HG02852 (cell line): ENCODE results near the gene THSD8.
"Not testable (repeated sequence)": the region's sequence is repeated elsewhere in the genome, so short reads cannot be mapped to it uniquely, and the experiment has no call there.

Experiments used
- ATAC-seq: cut with Tn5 transposase; IDR thresholded peaks from one replicate; pipeline ENCODE4 v1.9.1; 2021; ENCODE audit warnings: mild to moderate bottlenecking, moderate library complexity; ENCODE audit not compliant: unreplicated experiment

THSD8 gene

DNA sequence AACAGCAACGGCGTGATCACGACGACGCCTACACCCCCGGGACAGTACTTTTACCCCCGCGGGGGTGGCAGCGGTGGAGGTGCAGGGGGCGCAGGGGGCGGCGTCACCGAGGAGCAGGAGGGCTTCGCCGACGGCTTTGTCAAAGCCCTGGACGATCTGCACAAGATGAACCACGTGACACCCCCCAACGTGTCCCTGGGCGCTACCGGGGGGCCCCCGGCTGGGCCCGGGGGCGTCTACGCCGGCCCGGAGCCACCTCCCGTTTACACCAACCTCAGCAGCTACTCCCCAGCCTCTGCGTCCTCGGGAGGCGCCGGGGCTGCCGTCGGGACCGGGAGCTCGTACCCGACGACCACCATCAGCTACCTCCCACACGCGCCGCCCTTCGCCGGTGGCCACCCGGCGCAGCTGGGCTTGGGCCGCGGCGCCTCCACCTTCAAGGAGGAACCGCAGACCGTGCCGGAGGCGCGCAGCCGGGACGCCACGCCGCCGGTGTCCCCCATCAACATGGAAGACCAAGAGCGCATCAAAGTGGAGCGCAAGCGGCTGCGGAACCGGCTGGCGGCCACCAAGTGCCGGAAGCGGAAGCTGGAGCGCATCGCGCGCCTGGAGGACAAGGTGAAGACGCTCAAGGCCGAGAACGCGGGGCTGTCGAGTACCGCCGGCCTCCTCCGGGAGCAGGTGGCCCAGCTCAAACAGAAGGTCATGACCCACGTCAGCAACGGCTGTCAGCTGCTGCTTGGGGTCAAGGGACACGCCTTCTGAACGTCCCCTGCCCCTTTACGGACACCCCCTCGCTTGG is 9.6 kb upstream of the THSD8 start:
- ATAC-seq: no peak

DNA sequence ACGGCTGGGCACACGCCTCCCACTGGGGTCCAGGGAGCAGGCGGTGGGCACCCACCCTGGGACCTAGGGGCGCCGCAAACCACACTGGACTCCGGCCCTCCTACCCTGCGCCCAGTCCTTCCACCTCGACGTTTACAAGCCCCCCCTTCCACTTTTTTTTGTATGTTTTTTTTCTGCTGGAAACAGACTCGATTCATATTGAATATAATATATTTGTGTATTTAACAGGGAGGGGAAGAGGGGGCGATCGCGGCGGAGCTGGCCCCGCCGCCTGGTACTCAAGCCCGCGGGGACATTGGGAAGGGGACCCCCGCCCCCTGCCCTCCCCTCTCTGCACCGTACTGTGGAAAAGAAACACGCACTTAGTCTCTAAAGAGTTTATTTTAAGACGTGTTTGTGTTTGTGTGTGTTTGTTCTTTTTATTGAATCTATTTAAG is 9.0 kb upstream of the THSD8 start:
- no peak for ATAC-seq

DNA sequence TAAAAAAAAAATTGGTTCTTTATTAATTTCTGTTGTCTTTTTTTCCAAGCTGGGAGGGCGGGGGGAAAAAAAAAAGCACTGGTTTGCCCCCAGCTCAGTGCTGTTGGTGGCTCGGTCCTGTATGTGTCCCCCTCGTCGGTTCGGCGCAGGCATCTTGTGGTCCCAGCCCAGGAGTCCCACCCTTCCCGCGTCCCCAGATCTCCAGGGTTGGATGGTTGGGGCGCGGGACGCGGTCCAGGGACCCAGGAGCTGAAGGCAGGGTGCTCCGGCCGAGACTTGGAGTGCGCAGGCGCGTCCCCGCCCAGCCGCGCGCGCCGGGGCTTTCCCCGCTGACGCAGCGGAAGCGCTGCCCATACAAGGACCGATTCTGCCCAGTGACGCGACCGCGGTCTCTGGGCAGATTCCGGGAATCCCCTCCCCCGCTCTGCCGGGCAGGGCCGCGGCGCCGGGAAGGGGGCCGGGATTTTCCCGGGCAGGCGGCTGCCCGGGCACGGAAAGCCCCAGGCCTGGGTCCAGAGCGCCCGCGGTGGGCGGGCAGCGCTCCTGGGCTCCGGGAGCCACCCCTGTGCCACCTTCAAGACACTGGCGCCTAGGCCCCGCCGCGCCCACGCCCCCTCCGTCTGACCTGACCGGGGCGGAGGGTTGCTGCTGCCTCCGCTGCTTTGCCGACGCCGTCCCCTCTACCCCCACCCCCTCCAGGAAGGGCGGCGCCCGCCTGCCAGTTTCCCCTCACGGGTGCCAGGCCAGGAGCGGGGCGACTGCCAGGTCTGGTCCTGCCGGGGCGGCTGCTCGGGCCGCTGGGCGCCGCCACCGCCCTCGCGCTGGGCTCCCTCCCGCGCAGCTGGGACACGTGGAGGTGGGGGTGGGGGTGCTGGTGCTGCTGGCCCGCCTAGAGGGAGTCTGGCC is 8.3 kb upstream of the THSD8 start:
- peak; percentile 23 for ATAC-seq

DNA sequence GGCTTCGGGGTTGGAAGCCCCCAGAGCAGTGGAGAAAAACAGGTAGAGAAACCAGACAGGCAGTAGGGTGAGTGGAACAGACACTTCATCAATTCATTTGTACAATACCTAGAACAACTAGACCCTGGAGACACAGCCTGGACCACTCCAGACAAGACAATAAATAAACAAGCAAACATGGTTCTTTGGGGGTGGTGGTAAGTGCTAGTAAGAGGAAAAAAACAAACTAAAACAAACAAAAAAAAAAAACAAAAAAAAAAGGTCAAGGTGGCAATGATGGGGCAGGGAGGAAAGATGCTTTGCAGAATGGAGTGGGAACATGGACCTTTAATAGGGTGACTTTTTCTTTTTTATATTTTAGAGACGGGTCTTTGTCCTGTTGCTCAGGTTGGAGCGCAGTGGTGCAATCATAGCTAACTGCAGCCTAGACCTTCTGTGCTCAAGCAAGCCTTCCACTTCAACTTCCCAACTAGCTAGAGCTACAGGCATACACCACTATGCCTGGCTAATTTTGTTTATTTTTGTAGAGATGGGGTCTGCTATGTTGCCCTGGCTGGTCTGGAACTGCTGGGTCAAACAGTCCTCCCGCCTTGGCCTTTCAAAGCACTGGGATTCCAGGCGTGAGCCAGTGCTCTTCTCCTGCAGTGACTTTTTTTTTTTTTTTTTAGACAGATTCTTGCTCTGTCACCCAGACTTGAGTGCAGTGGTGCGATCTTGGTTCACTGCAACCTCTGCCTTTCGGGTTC is 7.5 kb upstream of the THSD8 start:
- ATAC-seq: no peak

DNA sequence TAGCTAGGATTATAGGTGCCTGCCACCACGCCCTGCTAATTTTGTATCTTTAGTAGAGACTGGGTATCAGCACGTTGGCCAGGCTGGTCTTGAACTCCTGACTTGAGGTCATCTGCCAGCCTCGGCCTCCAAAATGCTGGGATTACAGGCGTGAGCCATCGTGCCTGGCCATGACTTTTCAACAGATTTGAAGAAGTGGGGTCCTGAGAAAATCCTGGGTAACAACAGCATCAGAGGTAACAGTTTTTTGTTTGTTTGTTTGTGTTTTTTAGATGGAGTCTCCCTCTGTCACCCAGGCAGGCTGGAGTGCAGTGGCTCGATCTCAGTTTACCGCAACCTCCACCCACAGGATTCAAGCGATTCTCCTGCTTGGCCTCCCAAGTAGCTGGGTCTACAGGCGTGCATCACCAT is 6.9 kb upstream of the THSD8 start:
- ATAC-seq: no peak

DNA sequence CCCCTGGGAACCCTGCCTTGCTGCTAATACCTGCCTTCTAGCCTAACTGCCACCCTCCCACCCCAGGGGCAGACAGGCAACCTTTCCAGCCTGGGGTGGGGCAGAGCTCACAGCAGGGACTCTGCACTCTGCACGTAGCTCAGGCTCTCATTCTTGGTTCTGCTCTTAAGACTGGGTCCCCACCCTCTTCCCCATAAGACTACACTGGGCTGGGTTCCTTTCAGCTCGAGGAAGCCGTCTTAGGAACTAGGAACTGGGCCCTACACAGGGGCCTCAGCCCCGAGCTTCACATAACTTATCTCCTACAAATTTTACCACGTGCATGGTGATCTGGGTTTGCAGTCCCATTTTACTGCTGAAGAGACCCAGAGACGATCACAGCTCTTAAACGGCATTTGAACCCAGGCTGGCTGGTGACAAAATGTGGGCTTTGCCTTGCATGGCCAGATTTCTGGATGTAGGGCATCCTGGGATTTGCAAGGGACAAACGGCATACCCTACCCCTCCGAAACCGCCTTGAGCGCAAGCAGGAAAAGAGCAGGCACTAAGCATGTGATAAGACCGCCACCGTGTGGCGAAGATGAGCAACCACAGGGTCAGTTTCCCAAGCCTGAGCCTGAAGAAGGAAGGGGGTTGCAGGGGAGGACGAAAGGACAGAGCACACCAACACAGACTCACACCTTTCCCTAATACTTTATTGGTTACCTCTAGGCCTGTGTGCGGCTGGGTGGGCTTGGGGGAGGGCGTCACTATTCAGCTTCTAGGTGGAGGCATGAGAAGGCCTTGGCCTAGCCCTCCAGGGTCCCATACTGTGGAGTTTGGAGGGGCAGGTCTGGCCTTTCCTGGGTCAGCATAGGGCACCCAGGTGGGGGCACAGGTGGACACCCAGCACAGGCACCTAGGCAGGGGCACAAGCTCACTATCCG is 5.5 kb upstream of the THSD8 start:
- ATAC-seq: no peak

DNA sequence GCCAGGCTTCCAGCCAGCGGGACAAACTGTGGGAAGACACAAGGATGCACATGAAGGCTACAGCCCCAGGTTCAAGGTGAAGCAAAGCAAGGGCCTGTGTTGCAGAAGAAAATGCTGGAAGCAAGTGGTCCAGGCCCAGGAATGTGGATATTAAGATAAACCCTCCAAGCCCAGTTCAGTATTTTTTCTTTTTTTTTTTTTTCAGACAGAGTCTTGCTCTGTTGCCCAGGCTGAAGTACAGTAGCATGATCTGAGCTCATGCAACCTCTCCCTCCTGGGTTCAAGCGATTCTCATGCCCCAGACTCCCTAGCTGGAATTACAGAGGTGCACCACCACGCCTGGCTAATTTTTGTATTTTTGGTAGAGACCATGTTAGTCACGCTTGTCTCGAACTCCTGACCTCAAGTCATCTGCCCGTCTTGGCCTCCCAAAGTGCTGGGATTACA is 4.7 kb upstream of the THSD8 start:
- ATAC-seq: no peak

DNA sequence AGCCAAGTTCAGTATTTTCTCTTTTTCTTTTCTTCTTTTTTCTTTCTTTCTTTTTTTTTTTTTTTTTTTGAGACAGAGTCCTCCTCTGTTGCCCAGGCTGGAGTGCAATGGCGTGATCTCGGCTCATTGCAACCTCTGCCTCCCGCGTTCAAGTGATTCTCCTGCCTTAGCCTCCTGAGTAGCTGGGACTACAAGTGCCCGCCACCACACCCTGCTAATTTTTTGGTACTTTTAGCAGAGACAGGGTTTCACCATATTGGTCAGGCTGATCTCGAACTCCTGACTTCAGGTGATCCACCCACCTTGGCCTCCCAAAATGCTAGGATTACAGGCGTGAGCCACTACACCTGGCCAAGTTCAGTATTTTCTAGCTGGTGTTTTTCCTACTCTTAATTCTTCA is 4.3 kb upstream of the THSD8 start:
- not testable (repeated sequence) for ATAC-seq

DNA sequence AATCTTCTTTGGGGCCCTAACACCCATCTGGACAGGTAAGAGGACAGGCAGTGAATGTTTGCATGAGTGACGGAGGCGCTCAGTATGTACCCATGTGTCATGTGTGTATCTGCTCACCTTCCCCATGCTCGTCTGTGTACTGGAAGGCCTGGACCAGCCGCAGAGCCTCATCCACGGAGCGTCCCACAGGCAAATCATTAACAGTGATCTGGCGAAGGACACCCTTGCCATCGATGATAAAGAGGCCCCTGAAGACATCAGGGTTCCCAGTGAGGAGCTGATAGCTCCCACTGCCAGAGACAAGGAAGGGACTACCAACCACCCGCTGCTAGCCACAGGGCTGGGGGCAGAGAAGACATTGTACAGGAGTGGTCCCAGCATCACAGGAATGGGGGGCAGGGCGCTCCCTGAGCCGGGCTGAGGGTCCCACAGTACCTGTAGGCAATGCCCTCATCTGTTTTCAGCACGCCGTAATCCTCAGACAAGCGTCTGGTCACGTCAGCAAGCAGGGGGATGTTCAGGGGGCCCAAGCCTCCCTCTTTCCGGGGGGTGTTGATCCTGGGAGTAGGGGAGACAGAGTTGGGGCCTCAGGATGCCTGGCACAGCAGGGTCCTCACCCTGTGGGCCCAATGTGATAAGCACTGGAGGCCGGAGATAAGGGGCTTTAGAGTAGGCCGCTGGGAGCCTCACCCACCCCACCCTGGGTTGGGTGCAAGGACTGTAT is 2.0 kb upstream of the THSD8 start:
- no peak for ATAC-seq

DNA sequence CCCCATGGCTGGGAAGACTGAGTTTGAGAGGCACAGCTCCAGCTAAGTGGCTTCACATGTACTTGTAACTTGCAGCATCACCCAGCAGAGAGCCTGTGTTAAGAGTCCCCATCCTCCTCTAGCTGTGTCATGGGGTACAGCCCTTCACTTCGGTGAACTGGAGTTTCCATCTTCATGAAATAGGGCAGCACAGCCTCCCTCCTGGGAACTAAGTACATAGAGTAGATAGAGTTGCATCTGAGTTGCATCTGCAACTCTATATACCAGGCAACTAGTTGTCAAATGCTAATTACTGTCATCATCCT is 1.5 kb upstream of the THSD8 start:
- ATAC-seq: no peak

DNA sequence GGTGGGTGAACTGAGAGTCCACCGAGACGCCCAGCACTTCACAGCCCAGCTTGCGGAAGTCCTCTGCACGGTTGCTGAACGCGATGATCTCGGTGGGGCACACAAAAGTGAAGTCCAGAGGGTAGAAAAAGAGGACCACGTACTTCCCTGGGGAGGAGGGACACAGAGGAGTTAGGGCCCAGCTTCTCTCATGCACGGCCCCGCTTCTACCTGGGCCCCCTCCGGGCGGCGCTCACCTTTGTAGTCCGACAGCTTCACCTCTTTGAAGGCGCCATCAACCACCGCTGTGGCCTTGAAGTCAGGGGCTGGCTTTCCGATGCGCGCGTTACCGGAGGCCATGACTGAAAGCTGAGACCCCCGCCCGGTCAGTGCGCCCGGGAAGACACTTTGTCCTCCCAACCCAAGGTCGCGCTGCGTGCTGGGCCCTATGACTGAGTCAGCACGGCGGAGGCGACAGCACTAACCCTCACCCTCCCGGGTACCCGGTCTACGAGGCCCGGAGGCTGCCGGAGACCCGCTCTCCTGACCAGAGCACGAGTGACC is 875 bp upstream of the THSD8 start:
- ATAC-seq: no peak

DNA sequence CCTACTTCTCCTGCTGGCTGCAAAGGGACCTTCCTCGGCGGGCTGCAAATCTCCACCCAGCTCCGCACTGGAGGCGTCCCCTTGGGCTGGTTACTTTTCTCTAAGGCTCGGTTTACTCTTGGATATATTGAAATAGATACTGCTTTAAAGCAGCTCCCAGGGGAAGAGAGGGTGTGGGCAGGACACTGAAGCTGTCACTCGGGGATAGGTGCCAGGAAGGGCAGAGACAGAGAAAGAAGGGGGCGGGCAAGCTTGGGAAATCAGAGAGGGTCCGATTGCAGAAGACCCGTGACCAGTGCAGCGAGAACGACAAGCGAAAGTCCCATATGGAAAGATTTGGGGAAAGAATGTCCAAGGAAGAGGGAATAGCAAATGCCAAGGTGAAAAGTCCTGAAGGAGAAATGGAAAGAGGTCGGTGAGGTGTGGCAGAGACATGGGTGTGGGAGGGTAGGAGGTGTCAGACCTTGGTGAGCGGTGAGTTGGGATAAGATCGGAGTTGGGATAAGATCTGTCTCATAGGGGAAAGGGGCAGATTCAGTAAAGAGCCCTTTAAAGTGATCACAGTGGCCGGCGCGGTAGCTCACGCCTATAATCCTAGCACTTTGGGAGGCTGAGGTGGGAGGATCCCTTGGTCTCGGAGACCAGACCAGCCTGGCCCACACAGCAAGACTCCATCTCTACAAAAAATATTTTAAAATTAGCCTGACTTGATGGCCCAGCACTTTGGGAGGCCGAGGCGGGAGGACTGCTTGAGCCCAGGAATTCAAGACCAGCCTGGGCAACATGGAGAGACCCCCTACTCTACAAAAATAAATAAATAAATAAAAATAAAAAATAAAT is 618 bp downstream of the THSD8 start:
- ATAC-seq: no peak

DNA sequence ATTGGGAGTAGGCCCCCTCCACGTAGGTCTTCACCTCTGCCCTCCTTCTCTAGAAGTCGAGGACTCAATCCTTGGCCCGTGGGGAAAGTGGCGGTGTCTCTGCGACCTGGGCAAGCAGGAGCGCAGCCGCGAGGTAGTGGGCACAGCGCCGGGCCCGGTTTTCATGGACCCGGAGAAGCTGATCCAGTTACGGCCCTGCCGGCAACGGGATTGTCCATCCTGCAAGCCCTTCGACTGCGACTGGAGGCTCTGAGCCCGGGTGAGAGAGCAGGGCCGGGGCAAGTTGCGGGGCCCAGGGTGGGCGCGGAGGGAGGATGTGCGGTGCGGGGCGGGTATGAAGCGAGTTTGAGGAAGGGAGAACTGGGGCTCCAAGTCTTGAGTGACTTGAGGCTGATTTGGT is 2.2 kb downstream of the THSD8 start:
- no peak for ATAC-seq

DNA sequence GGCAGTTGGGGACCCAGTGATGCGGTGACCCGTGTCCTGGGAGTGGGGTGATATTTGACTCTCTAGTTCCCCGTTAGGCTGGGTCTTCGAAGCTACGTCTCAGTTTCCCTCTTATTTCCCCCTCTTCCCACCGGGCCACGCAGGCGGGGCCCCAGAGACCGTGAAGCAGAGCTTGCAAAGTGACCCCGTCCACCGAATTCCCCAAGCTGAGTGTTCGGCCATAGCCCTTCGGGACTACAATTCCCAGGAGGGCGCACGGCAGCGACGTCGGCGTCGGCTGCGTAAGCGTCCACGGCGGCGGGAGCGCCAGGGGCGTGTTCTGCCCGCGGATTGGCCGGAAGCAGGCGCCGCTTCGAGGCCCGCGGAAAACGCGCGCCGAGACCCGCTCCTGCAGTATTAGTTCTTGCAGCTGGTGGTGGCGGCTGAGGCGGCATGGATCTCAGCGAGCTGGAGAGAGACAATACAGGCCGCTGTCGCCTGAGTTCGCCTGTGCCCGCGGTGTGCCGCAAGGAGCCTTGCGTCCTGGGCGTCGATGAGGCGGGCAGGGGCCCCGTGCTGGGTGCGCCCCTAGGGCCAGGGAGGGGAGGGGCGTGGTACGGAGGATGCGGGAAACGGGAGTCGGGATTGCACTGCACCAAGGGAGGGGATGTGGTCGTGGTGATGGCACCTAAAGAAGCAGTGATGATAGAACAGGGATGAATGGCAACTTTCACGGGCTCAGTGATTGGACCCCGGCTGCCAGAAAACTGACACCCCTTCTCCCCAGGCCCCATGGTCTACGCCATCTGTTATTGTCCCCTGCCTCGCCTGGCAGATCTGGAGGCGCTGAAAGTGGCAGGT is 4.6 kb downstream of the THSD8 start, which contains the start of gene RNASEH2A:
Gene RNASEH2A, plus strand, starts transcription at position 343 of the 840 bp plus-strand sequence. Its CDS starts 90 bp downstream, at position 433.
- ATAC-seq: peak; percentile 80

DNA sequence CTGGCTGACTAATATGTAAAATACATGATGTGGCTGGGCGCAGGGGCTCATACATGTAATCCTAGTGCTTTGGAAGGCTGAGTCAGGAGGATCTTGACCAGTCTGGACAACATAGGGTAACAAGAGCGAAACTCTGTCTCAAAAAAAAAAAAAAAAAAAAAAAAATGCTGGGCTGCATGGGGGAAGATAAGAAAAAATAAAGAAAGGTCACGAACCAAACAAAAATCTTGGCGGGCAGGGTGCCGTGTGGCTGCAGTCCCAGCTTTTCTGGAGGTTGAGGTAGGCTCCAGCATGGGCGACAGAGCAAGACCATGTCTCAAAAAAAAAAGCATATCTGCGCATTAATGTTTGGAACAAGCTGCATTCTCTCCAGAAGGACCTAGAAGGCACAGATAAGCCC is 13.2 kb downstream of the THSD8 start:
- no peak for ATAC-seq

DNA sequence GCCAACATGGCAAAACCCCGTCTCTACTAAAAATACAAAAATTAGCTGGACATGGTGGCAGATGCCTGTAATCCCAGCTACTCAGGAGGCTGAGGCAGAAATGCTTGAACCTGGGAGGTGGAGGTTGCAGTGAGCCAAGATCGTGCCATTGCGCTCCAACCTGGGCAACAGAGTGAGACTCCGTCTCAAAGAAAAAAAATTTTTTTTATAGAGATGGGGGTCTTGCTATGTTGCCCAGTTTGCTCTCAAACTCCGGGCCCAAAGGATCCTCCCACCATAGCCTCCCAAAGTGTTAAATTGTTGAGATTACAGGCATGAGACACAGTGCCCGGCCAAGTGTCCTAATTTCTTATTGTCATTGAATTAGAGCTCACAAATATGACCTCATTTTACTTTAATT is 15.3 kb downstream of the THSD8 start:
- ATAC-seq: not testable (repeated sequence)

DNA sequence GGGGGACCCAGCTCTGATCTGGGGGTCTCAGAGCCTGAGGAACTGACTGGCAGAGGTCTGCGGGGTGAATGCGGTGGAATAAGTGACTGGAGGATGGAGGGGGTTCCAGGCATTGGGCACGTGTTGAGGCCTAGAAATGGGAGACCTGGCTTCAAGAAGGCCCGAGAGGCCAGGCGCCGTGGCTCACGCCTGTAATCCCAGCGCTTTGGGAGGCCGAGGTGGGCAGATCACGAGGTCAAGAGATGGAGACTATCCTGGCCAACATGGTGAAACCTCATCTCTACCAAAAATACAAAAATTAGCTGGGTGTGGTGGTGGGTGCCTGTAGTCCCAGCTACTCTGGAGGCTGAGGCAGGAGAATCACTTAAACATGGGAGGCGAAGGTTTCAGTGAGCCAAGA is 15.9 kb downstream of the THSD8 start:
- ATAC-seq: not testable (repeated sequence)
